Astrocyte (in vitro differentiated cells and primary cell): Measurements from ENCODE around the gene PITPNM3.

Experiments
- EZH2 ChIP-seq: IDR thresholded peaks from 2 replicates; pipeline ENCODE4 v1.6.1; 2012; ENCODE audit warnings: mild to moderate bottlenecking, low read length, inconsistent platforms; ENCODE audit not compliant: insufficient read depth
- TF ChIP-seq, protein P1 (sequence below): IDR thresholded peaks from 2 replicates; pipeline ENCODE4 v1.5.1; 2011; ENCODE audit warnings: low read depth, mild to moderate bottlenecking, inconsistent platforms, low read length, moderate library complexity; ENCODE audit not compliant: insufficient read depth

DNA sequence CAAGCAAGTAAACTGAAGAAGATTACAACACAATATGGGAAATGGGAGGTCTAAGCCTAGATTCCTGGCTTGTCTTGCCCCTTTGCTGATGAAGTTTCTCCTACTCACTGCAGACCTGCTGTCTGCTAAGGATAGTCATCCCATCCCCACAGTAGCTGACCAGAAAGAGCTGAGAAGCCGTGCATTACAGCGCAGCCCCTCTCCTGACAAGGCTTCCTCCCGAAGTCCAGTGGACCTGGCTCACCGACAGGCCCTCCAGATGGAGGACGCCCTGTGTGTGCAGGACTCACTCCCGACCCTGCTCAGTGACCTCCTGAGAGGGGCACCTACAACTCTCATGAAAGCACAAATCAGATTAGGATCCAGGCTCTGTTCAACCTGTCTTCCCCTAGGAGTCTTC, 48.8 kb upstream of the PITPNM3 start:
- TF ChIP-seq, protein P1, sequence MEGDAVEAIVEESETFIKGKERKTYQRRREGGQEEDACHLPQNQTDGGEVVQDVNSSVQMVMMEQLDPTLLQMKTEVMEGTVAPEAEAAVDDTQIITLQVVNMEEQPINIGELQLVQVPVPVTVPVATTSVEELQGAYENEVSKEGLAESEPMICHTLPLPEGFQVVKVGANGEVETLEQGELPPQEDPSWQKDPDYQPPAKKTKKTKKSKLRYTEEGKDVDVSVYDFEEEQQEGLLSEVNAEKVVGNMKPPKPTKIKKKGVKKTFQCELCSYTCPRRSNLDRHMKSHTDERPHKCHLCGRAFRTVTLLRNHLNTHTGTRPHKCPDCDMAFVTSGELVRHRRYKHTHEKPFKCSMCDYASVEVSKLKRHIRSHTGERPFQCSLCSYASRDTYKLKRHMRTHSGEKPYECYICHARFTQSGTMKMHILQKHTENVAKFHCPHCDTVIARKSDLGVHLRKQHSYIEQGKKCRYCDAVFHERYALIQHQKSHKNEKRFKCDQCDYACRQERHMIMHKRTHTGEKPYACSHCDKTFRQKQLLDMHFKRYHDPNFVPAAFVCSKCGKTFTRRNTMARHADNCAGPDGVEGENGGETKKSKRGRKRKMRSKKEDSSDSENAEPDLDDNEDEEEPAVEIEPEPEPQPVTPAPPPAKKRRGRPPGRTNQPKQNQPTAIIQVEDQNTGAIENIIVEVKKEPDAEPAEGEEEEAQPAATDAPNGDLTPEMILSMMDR: no peak
- no peak for TF ChIP-seq EZH2
